Skeletal muscle tissue (tissue), 4 donors: ENCODE data around the gene LIFR. TPM values are rescaled to one million over a fixed set of nuclear protein-coding genes. Genes with fewer than 3 reads are reported as not detected.
A peak's percentile ranks its signal among the peaks of the same experiment; 100 is the strongest.
"Not testable (repeated sequence)": the region's sequence is repeated elsewhere in the genome, so short reads cannot be mapped to it uniquely, and the experiment has no call there.

Experiments
- H3K27ac ChIP-seq: one replicate; pipeline ENCODE4 v1.7.0; 2013; ENCODE audit warnings: mild to moderate bottlenecking, low read depth, low read length, inconsistent platforms
- H3K27me3 ChIP-seq, 3 donors: one replicate each; pipeline ENCODE4 v1.7.0; 2013; ENCODE audit warnings: low read length in 3 of 3; ENCODE audit not compliant: control insufficient read depth in 3 of 3, insufficient read depth in 3 of 3
- H3K36me3 ChIP-seq, 3 donors: one replicate each; pipeline ENCODE4 v1.7.0; 2013; ENCODE audit warnings: low read length in 3 of 3; ENCODE audit not compliant: control insufficient read depth in 3 of 3, insufficient read depth in 3 of 3
- H3K4me1 ChIP-seq, 3 donors: one replicate each; pipeline ENCODE4 v1.7.0; 2013; ENCODE audit warnings: low read length in 3 of 3, mild to moderate bottlenecking in 3 of 3; ENCODE audit not compliant: control insufficient read depth in 3 of 3, insufficient read depth in 3 of 3
- H3K4me3 ChIP-seq, 3 donors: one replicate each; pipeline ENCODE4 v1.7.0; 2013; ENCODE audit warnings: low read length in 3 of 3
- H3K9ac ChIP-seq, 3 donors: one replicate each; pipeline ENCODE4 v1.7.0; 2013; ENCODE audit warnings: low read length in 3 of 3, mild to moderate bottlenecking in 3 of 3, moderate library complexity in 2 of 3, low read depth in 1 of 3
- H3K9me3 ChIP-seq, 3 donors: one replicate each; pipeline ENCODE4 v1.7.0; 2013; ENCODE audit warnings: low read length in 3 of 3; ENCODE audit not compliant: control insufficient read depth in 3 of 3
- total RNA-seq: library from RNA; depleted of rRNA; stranded (reverse); fragments of >200 nt; gene quantifications from one replicate; pipeline ENCODE4 v1.2.3, GENCODE V29; 2014
- donor health status: Osteomylitis.

LIFR gene
- total RNA-seq = 101 TPM

DNA sequence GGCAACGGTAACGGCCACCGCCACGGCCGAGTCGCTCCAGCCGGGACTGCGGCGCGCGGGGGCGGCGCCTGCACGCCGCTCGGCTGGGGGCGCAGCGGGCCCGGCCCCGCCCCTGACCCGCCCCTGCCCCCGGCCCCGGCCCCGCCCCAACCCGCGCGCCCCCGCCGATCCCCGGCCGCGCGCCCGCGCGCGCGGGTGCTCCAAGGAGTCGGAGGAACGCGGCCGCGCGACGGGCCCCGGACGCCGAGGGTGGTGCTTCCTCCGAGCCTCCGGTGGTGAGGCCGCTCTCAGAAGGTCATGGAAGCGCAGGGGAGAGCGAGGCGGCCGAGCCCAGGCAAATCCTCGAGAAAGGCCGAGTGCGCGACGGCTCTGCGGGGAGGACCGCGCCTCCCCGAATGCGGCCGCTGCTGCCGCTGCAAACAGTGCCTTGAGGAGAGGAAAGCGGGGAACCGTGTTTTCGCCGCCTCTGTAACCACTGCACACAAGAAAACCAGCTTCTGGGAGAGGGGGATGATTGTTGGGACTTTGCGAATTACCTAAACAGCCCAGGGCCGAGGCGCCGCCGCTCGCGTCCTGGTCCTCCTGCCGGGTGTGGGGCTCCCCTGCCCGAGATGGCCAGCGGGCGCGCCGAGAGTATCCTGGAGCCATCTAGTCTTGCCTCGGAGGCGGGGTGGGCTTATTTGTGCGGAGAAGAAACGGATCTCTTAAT lies at the start of gene LIFR:
Gene LIFR (minus strand): TSS at position 48 of the 709 bp plus-strand sequence. CDS start 25,999 bp downstream, outside the sequence.
- H3K4me1 ChIP-seq = peaks cover 6 to 22% (median 12%) of the 10 kb centered on the region in 3 donors
- H3K27ac ChIP-seq = peak within 1 kb of the TSS; percentile 92
- H3K4me3 ChIP-seq = peak within 1 kb of the TSS; percentile 90 to 96 (median 92)
- peak within 1 kb of the TSS; percentile 96 to 99 (median 97) for H3K9ac ChIP-seq
- no peaks in the 10 kb centered on the region for H3K36me3 ChIP-seq
- no peaks in the 10 kb centered on the region for H3K9me3 ChIP-seq
- no peaks in the 10 kb centered on the region for H3K27me3 ChIP-seq

DNA sequence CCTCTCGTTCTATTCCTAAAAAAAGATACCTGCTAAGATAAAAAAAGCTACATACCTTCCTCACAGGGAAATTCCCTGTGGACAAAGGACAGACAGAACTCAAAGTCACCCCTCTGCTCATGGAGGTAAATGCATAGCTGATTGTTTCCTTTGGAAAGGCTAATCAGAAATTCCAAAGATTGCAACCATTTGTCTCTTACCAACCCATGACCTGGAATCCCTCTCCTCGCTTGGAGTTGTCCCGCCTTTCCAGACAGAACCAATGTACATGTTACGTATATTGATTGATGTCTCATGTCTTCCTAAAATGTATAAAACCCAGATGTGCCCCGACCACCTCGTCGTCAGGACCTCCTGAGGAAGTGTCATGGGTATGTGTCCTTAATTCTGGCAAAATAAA lies 49.2 kb upstream of the LIFR start:
- Histone ChIP-seq H3K4me1 (peaks cover 30 to 38% (median 32%) of the 10 kb centered on the region in 3 donors), H3K4me3 (no peak overlapping the region), H3K9me3 (no peaks in the 10 kb centered on the region), H3K27me3 (no peaks in the 10 kb centered on the region), H3K36me3 (no peaks in the 10 kb centered on the region), H3K9ac (no peak overlapping the region), H3K27ac (no peak overlapping the region)

GRCh38 chr5:38603691-38604090 lies 47.2 kb upstream of the LIFR start:
- H3K4me1 ChIP-seq = peaks cover 29 to 41% (median 36%) of the 10 kb centered on the region in 3 donors
- H3K27ac ChIP-seq = no peak overlapping the region

DNA sequence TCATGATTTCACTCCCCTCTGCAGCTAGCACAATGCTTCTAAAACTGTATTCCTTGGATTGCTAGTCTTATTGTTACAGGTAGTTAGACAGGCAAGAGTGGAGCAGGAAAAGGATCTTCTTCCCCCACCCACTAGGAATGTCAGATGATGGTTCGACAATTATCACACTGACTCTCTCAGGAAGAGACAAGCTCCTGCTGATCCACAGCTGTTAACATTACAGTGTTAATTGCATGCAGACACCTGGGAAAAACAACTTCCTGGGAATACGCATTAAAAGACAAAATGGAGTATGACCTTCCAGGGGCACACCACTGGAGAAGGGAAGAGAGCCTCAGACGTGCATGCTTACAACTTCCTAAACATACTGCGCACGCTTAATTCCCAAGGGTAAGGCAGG lies 46.2 kb upstream of the LIFR start:
- Histone ChIP-seq H3K9me3 (no peaks in the 10 kb centered on the region), H3K4me1 (peaks cover 29 to 35% (median 29%) of the 10 kb centered on the region in 3 donors), H3K27me3 (no peaks in the 10 kb centered on the region), H3K9ac (no peak overlapping the region), H3K27ac (peak overlapping the region; percentile 71), H3K4me3 (no peak overlapping the region), H3K36me3 (no peaks in the 10 kb centered on the region)

More at GRCh38 chr5:38603691-38604090, 47.2 kb upstream of the LIFR start:
- H3K9ac ChIP-seq = no peak overlapping the region
- no peaks in the 10 kb centered on the region for H3K36me3 ChIP-seq
- no peaks in the 10 kb centered on the region for H3K9me3 ChIP-seq
- no peaks in the 10 kb centered on the region for H3K27me3 ChIP-seq
- no peak overlapping the region for H3K4me3 ChIP-seq

GRCh38 chr5:38601863-38602298 lies 45.4 kb upstream of the LIFR start:
- Histone ChIP-seq H3K4me1 (peaks cover 22 to 37% (median 33%) of the 10 kb centered on the region in 3 donors), H3K36me3 (no peaks in the 10 kb centered on the region), H3K27me3 (no peaks in the 10 kb centered on the region), H3K9me3 (no peaks in the 10 kb centered on the region), H3K27ac (peak overlapping the region; percentile 71), H3K4me3 (peak overlapping the region in 1 of 3 donors; percentile 16), H3K9ac (peak overlapping the region in 1 of 3 donors; percentile 6)

- Histone ChIP-seq H3K4me1 (peaks cover 20 to 37% (median 31%) of the 10 kb centered on the region in 3 donors), H3K9me3 (no peaks in the 10 kb centered on the region), H3K9ac (no peak overlapping the region), H3K36me3 (no peaks in the 10 kb centered on the region), H3K27ac (peak overlapping the region; percentile 71), H3K27me3 (no peaks in the 10 kb centered on the region), H3K4me3 (peak overlapping the region in 1 of 3 donors; percentile 16)
Observed at GRCh38 chr5:38601133-38601862, 44.9 kb upstream of the LIFR start.

- Histone ChIP-seq H3K27ac (peak overlapping the region; percentile 71), H3K4me1 (peaks cover 19 to 32% (median 26%) of the 10 kb centered on the region in 3 donors), H3K36me3 (no peaks in the 10 kb centered on the region), H3K9ac (no peak overlapping the region), H3K4me3 (no peak overlapping the region), H3K27me3 (no peaks in the 10 kb centered on the region), H3K9me3 (no peaks in the 10 kb centered on the region)
Observed at GRCh38 chr5:38600329-38601045, 44.0 kb upstream of the LIFR start.

DNA sequence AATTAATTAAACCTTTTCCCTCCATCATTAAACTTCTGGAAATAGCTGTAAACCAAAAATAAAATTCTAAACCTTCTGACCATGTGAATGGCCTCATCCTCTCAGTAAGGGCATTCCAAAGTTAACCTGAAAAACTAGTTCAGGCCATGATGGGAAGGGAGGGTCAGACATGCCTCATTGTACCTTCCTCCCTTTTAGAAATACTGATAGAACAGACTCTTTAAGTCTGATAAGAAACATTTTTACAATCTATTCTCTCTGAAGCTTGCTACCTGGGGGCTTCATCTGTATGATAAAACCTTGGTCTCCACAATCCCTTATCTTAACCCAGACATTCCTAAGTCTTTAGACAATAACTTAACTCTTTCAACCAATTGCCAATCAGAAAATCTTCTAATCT lies 43.3 kb upstream of the LIFR start:
- H3K27ac ChIP-seq, H3K4me3 ChIP-seq, H3K27me3 ChIP-seq, H3K9me3 ChIP-seq, H3K36me3 ChIP-seq, H3K9ac ChIP-seq: not testable (repeated sequence)
- peaks cover 22 to 37% (median 32%) of the 10 kb centered on the region in 3 donors for H3K4me1 ChIP-seq

DNA sequence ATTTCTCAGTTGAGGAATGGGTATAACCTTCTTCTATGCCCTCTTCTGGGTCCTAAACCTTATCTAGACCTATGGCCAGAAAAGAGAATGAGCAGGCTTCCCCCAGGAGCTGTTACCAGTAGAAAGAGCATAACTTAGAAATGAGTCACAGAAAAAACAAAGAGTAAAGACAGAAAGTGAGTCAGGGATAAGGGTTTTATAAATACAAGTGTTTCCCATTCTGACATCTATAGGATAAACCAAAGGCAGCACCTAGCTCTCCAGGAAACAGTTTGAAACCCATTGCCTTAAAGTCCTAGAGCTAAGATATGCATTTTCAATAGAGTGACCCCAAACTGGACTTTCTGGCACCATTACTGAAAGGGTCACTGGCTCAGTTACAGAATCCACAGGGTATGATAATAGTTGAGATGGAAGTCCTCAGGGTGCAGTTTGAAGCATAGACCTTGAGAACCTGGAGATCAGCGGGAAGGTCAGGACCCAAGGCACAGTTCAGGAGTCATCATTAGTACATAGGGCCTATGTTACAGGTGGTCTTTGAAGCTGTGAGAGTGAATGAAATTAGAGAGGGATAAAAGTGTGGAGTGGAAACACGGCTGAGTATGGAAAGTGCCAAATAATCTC lies 42.7 kb upstream of the LIFR start:
- H3K9me3 ChIP-seq = no peaks in the 10 kb centered on the region
- no peaks in the 10 kb centered on the region for H3K27me3 ChIP-seq
- no peaks in the 10 kb centered on the region for H3K36me3 ChIP-seq
- H3K27ac ChIP-seq = no peak overlapping the region
- H3K4me1 ChIP-seq = peaks cover 22 to 37% (median 32%) of the 10 kb centered on the region in 3 donors
- no peak overlapping the region for H3K4me3 ChIP-seq
- no peak overlapping the region for H3K9ac ChIP-seq
